Ovary (tissue), 10 donors: Measurements from ENCODE around the gene DNAJC25. TPM values are rescaled to one million over a fixed set of nuclear protein-coding genes. Genes with fewer than 3 reads are reported as not detected.

Experiments used
- DNase-seq, 5 donors: peaks; one replicate each; pipeline ENCODE4 v3.0.0-alpha.2; 2019 to 2020
- H3K27ac ChIP-seq, 2 donors: fragments of 200-600 bp; one replicate each; pipeline versions ENCODE4 v1.5.1 to v1.8.0; 2019 to 2022
- H3K27me3 ChIP-seq: fragments of 200-600 bp; one replicate; pipeline ENCODE4 v1.8.0; 2022
- H3K36me3 ChIP-seq: fragments of 200-600 bp; sonication (generic); one replicate; pipeline ENCODE4 v1.5.1; 2019
- H3K4me1 ChIP-seq: one replicate; pipeline ENCODE4 v1.8.1; 2013; ENCODE audit warnings: mild to moderate bottlenecking, moderate library complexity; ENCODE audit not compliant: insufficient read depth
- H3K4me3 ChIP-seq: fragments of 200-600 bp; sonication (generic); one replicate; pipeline ENCODE4 v1.5.1; 2017
- H3K9me3 ChIP-seq, 2 donors: fragments of 200-600 bp in 1 of 2; sonication (generic) in 1 of 2; one replicate each; pipeline versions ENCODE4 v1.5.1 to v1.8.1; 2013 to 2019; ENCODE audit warnings: mild to moderate bottlenecking in 1 of 2, moderate library complexity in 1 of 2
- EP300 ChIP-seq: sonication (generic); formaldehyde crosslinking; IDR thresholded peaks from one replicate; pipeline ENCODE4 v1.6.1; 2017; ENCODE audit warnings: antibody characterized with exemption
- POLR2A ChIP-seq: fragments of 450-650 bp; IDR thresholded peaks from one replicate; pipeline ENCODE4 v1.6.1; 2017; ENCODE audit warnings: antibody characterized with exemption, mild to moderate bottlenecking, moderate library complexity
- WGBS, 3 donors: extraction: QIAGEN DNeasy Blood & Tissue Kit in 1 of 3; methylation state at CpG; one replicate each; pipeline versions ENCODE4 v1.1.5 to v1.1.7; 2013 to 2017; 5-methylcytosine and 5-hydroxymethylcytosine counted together
- intact Hi-C, 4 donors: fragments of 100-400 bp; cut with DNase I; formaldehyde crosslinking; loops; one replicate each; pipeline versions ENCODE4 v1.11.0 to v1.15.1; 2022 to 2023
- long read RNA-seq, 3 donors: library from polyadenylated mRNA in 2 of 3; unstranded in 2 of 3; transcript quantifications; one replicate each; pipeline ENCODE4 v2.0.0 and lab custom pipeline, GENCODE V29; 2021 to 2026
- polyA plus RNA-seq, 2 donors: library from polyadenylated mRNA; stranded (reverse); fragments of 200-250 nt in 1 of 2; fragments of 350-450 nt in 1 of 2; fragmentation: Illumina TruSeq in 1 of 2; extraction: RNeasy Lipid Tissue Mini Kit (QIAGEN cat#74804) in 1 of 2; gene quantifications; one replicate each; pipeline ENCODE4 v1.2.3, GENCODE V29; 2013 to 2014
- total RNA-seq, 7 donors: library from RNA; depleted of rRNA in 2 of 7; stranded (reverse); fragments of >200 nt in 2 of 7; fragmentation: NEBNext Ultra II Directional in 3 of 7; extraction: Animal tissue kit (Norgen Biotek cat#: 25700) in 3 of 7; gene quantifications; one replicate each; pipeline versions ENCODE4 v1.1.0 to v1.2.4, GENCODE V29; 2016 to 2023
- TF ChIP-seq, protein P1 (sequence below), 3 donors: fragments of 450-650 bp in 2 of 3; fragments of 200-600 bp in 1 of 3; IDR thresholded peaks; one replicate each; pipeline versions ENCODE4 v1.5.1 to v1.8.0; 2016 to 2022; ENCODE audit warnings: antibody characterized with exemption in 3 of 3, mild to moderate bottlenecking in 1 of 3
- donor health status: DM: no; HTN: no; CAD: no; lungs with moderate emphysema.
- donor health status: DM: no; HTN: no; CAD: no.
- donor health status: Bipolar disorder and iron deficiency.
- donor health status: DM: yes; HTN: yes; CAD: no.
- donor health status: DM: no; HTN: no; CAD: no.
- donor health status: DM: yes; HTN: yes; CAD: no.

The DNAJC25 gene
- total RNA-seq = 10 to 100 TPM in 1 of 7 donors, 1 to 10 TPM in 6; 5.3 to 12.3 (median 7.9) TPM
- polyA plus RNA-seq = 1 to 10 TPM; 5.5 to 8.9 TPM
- long read RNA-seq, donor 1, partial matches to known transcripts = 1 of 3 reads
- long read RNA-seq, donor 1, other reads (novel, unspliced or antisense) = 1 of 3 reads
- long read RNA-seq, donor 2, transcript DNAJC25-201 (4 exons, 2,268 nt) = minor isoform, 5 of 12 reads
- long read RNA-seq, donor 2, transcript DNAJC25-202 (5 exons, 2,498 nt) = major isoform, 7 of 12 reads
- long read RNA-seq, donor 2, partial matches to known transcripts = 0 of 12 reads
- long read RNA-seq, donor 2, other reads (novel, unspliced or antisense) = 0 of 12 reads
- long read RNA-seq, donor 3, transcript DNAJC25-202 (5 exons, 2,498 nt) = major isoform, 8 of 14 reads
- long read RNA-seq, donor 3, transcript DNAJC25-201 (4 exons, 2,268 nt) = minor isoform, 6 of 14 reads
- long read RNA-seq, donor 3, partial matches to known transcripts = 0 of 14 reads
- long read RNA-seq, donor 3, other reads (novel, unspliced or antisense) = 0 of 14 reads

DNA sequence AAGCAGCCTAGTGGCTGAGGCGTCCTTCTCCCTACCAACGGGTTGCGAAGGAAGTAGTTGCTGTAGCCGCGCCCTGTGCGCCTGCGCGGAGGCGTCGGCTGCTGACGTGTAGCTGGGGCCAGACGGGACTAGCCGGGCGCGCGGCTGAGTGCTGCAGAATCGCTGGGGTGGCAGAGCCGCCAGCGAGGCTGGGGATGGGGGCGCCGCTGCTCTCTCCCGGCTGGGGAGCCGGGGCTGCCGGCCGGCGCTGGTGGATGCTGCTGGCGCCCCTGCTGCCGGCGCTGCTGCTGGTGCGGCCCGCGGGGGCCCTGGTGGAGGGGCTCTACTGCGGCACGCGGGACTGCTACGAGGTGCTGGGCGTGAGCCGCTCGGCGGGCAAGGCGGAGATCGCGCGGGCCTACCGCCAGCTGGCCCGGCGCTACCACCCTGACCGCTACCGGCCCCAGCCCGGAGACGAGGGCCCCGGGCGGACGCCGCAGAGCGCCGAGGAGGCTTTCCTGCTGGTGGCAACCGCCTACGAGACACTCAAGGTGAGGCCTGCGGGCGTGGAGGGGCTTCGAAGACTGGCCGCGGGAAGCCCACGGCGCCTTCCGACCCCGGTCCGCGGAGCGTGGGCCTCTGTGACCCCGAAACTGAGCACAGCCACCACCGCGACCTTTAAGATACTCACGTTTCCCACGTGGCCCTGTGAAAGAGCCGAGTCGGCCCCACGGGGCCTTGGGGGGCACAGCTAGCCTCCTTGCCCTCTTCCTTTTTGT lies at the start of gene DNAJC25:
TSS of gene DNAJC25 (plus strand) at position 121 of the 758 bp plus-strand sequence. CDS start at position 195, 74 bp downstream.
- Histone ChIP-seq H3K9me3 (no peaks in the 10 kb centered on the region), H3K4me3 (peak within 1 kb of the TSS; percentile 77), H3K4me1 (peaks cover 6% of the 10 kb centered on the region), H3K27ac (peak within 1 kb of the TSS; percentile 35 to 63), H3K27me3 (no peaks in the 10 kb centered on the region), H3K36me3 (no peaks in the 10 kb centered on the region)
- DNase-seq = peak; percentile 95 to 96 (median 96)
- intact Hi-C loops = no loop called here
- TF ChIP-seq POLR2A = peak; percentile 97
- TF ChIP-seq, protein P1, sequence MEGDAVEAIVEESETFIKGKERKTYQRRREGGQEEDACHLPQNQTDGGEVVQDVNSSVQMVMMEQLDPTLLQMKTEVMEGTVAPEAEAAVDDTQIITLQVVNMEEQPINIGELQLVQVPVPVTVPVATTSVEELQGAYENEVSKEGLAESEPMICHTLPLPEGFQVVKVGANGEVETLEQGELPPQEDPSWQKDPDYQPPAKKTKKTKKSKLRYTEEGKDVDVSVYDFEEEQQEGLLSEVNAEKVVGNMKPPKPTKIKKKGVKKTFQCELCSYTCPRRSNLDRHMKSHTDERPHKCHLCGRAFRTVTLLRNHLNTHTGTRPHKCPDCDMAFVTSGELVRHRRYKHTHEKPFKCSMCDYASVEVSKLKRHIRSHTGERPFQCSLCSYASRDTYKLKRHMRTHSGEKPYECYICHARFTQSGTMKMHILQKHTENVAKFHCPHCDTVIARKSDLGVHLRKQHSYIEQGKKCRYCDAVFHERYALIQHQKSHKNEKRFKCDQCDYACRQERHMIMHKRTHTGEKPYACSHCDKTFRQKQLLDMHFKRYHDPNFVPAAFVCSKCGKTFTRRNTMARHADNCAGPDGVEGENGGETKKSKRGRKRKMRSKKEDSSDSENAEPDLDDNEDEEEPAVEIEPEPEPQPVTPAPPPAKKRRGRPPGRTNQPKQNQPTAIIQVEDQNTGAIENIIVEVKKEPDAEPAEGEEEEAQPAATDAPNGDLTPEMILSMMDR (IDR thresholded peaks at IDR 0.05) = no peak
- 0 to 1% (median 0%) methylated on average over 70 to 79 of the region's 79 CpGs for WGBS, 3 donors

DNA sequence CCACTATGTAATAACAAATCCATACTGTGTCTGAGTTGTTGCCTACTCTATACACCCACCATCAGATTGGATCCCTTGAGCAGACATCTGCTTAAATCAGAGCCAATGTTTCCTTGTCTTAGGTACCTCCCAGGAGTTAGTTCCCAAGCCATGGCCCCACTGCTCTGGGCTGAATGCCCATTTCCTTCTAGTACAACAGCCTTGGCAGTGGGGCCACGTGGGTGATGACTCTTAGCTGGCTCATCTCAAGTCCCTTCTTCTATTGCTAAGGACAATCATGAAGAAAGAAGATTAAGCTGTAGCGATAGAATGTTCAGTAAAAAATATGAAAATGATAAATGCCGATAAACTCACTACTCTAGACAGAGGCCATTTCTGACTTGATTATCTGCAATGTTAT lies 48.2 kb upstream of the DNAJC25 start:
- H3K4me1 ChIP-seq = no peaks in the 10 kb centered on the region
- H3K9me3 ChIP-seq = no peaks in the 10 kb centered on the region
- no peaks in the 10 kb centered on the region for H3K27me3 ChIP-seq
- no peak overlapping the region for H3K4me3 ChIP-seq
- H3K27ac ChIP-seq = no peak overlapping the region
- WGBS, 3 donors = 81 to 89% (median 85%) methylated on average over 3 of the region's 3 CpGs
- DNase-seq = no peak
- TF ChIP-seq POLR2A (no peak), EP300 (no peak)
- TF ChIP-seq, protein P1 (IDR thresholded peaks at IDR 0.05) = no peak
- intact Hi-C loops = no loop called here
- H3K36me3 ChIP-seq = no peaks in the 10 kb centered on the region

DNA sequence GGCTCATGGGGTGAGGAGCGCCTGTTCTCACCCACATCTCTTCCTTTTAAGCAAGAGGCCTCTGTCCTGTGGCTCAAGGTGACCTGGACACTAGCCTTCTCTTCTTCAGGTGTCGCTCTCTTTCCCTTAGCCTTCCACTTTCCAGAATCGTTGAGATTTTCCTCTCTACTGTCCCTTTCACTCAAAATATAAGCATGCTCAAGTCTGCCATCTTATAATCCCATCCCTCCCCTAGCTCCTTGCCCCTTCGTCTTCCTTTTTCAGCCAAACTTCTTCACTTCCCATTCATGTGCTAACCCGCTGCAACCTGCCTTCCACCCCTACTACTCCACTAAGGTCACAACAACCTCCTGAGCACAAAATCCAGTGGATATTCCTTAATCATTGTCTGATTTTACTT lies 44.8 kb upstream of the DNAJC25 start:
- no peak for DNase-seq
- intact Hi-C loops = no loop called here
- TF ChIP-seq, protein P1 (IDR thresholded peaks at IDR 0.05) = no peak
- TF ChIP-seq POLR2A (no peak), EP300 (no peak)
- Histone ChIP-seq H3K27ac (no peak overlapping the region), H3K4me3 (no peak overlapping the region), H3K27me3 (no peaks in the 10 kb centered on the region), H3K9me3 (no peaks in the 10 kb centered on the region), H3K36me3 (no peaks in the 10 kb centered on the region), H3K4me1 (no peaks in the 10 kb centered on the region)
- WGBS, 3 donors = 95 to 97% (median 96%) methylated on average over 5 of the region's 5 CpGs

DNA sequence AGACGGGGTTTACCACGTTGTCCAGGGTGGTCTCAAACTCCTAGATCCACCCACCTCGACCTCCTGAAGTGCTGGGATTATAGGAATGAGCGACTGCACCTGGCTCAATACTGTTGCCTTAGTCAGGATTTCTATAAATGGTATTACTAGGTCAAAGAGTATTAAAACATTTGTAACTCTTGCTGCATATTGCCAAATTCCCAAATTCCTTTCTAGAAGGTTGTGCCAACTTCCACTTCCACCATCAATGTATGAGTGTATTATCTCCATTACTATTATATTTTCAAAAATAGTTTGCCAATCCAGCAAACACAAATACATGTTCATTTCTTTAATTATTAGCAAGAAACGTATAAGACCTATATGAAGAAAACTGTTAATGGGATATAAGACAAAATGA lies 42.3 kb upstream of the DNAJC25 start:
- no peak overlapping the region for H3K4me3 ChIP-seq
- no peak overlapping the region for H3K27ac ChIP-seq
- DNase-seq = no peak
- H3K27me3 ChIP-seq = no peaks in the 10 kb centered on the region
- intact Hi-C loops = no loop called here
- WGBS, 3 donors = 41 to 62% (median 48%) methylated on average over 5 of the region's 5 CpGs
- H3K9me3 ChIP-seq = no peaks in the 10 kb centered on the region
- TF ChIP-seq, protein P1 (IDR thresholded peaks at IDR 0.05) = no peak
- no peak for TF ChIP-seq POLR2A
- no peak for TF ChIP-seq EP300
- no peaks in the 10 kb centered on the region for H3K36me3 ChIP-seq
- H3K4me1 ChIP-seq = no peaks in the 10 kb centered on the region
